ENCODE data around the gene CLIC1.

- TF ChIP-seq CTCF (IDR thresholded peaks at IDR 0.05 in 8 of 11, conservative IDR thresholded peaks at IDR 0.05 in 3 of 11) = no peak
- TF ChIP-seq POLR2A (IDR thresholded peaks at IDR 0.05) = no peak
- TF ChIP-seq POLR2AphosphoS5 (IDR thresholded peaks at IDR 0.05) = no peak
These were observed 42.8 kb downstream of the CLIC1 start for GRCh38 chr6:31693535-31693934.
